Activated CD4-positive, CD25-positive, alpha-beta regulatory T cell treated with anti-CD3 and anti-CD28 coated beads, Interleukin-2, amount 50 U/mL, for 24 hours (primary cell): Measurements from ENCODE around the gene LSAMP.
"Not testable (repeated sequence)": the region's sequence is repeated elsewhere in the genome, so short reads cannot be mapped to it uniquely, and the experiment has no call there.

Source experiments
- ATAC-seq, 2 donors: fragments of 150-1000 bp; cut with Tn5 transposase; one replicate each; pipeline ENCODE4 v1.10.0; 2021; ENCODE audit warnings: mild to moderate bottlenecking in 1 of 2, moderate library complexity in 1 of 2

Gene LSAMP

DNA sequence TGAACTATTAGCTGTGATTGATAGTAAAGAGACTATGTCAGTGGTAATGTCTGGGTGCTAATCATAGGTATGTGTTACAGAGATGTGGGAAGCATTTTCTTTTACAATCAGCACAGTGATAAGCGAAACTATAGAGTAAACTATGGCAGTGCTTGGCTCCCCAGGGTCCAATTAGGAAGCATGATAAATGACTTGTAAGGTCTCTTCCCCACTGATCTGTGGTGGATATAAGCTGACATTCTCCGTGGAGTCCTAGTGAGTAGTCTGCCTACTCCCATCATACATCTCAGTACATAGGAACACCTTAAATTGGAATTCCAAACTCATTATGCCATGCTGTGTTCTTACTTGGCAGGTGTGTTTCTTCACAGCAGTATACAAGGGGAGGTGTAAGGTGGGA lies 617.8 kb downstream of the LSAMP start:
- ATAC-seq, result no peak

DNA sequence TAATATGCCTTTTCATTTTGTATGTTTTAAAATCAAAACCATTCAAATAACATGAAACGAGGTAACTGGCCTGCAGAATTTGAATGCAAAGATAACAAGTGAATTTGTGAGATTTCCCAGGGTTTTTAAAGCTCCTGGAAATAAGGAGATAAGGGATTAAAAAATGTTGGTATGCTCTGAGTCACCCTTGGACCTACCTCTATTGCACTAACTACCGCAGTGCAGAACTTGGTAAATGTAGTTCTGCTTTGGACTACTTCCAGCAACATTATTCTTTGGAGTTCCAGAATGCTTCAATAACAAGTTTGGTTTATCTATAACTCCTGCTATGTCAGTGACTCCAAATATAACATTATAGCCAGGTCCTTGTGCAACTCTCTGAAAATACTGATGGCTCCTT lies 620.2 kb downstream of the LSAMP start:
- ATAC-seq, result no peak

DNA sequence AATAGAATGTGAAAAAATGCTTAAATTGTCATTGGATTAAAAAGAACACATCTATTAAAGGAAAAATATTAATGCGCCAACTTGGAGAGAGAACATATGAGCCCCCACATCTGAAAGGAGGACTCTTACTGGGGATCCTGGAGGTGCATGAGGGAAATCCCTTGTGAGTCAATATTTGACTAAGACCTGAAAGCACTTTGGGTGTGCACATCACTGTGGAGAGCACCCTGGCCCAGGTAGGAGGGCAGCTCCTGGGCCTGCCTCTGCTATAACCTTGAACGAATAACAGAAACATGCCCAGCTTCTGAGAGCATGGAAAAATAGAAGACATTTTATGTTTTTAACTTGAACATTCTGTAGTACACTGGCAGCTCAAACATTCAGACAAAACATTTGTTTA lies 622.2 kb downstream of the LSAMP start:
- ATAC-seq, result no peak

DNA sequence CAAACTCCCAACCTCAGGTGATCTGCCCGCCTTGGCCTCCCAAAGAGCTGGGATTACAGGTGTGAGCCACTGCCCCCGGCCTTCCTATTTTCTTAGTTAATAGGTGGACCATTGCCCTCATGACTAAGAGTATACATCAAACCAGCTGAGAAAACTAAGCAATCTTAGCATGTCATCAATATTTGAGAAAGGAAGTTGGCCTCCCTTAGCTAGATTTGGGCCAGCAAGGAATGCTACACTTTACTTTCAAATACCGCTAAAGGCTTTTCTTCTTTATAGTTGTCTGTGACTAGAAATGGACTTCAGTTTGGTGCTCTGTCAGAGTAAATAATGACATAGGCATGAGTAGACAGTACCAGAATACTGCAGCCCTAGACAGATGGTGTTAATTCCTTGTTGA lies 622.7 kb downstream of the LSAMP start:
- no peak for ATAC-seq

DNA sequence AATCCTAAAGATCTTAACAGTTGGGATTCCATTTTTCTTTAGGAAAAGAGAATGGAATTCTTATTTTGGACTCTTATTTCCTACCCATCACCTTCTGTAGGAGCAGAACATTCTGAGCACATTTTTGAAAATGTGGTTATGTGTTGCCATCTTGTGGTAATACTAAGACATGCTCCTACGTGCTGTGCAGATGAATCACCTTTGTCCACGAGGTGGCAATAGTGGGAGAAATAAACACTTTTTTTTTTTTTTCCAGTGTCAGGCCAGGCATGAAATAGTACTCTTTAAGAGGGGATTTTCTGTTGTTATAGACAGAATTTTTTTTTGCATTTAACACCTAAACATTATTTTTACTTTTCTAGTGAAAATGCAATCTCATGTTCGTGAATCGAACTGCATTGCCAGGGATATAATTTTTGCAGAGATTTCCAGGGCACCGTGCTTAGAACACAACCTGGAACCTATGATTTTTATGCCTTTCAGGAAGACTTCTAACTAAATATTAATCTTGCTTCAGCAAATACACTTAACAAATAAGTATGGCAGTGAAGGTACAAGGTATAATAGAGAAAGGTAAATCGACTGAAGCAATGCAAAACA lies 625.4 kb downstream of the LSAMP start:
- peak; percentile 81 to 82 for ATAC-seq

DNA sequence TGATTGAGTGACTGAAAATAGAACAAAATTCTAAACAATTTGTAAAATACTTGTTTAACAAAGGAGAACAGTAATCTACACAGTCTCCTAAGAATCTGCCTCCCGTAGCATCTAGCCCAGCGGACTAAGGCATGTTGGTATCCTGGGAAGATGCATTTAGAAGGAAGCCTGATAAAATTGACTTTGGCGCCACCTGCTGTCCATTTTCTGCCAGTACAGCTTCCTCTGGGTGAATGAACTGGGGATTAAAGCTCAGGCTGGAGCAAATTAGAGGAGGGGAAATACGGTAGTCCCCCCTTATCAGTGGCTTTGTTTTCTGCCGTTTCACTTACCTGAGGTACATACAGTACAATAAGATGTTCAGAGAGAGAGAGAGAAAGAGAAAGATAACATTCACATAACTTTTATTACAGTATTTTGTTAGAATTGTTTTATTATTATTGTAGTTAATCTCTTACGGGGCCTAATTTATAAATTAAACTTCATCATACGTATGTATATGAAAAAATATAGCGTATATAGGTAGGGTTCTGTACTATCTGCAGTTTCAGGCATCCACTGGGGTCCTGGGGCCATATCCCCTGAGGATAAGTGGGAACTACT lies 630.4 kb downstream of the LSAMP start:
- ATAC-seq, result peak; percentile 36 to 38

DNA sequence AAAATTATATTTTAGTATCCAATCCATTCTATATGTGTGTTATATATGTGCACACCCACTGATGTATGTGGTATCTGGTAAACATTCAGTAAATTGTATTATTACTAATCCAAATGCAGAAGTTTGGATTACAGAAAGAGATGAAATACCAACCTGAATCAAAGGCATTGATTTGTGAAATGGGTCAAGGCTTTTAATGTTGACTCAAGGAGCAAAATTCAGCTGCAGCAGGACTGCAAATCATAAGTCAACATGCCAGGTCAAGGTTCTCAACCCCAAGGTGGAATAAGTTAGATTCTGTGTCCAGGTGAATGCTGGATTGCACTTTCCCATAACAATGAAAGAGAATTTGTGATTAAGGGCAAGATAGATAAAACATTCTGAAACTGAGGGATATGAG lies 631.3 kb downstream of the LSAMP start:
- no peak for ATAC-seq

DNA sequence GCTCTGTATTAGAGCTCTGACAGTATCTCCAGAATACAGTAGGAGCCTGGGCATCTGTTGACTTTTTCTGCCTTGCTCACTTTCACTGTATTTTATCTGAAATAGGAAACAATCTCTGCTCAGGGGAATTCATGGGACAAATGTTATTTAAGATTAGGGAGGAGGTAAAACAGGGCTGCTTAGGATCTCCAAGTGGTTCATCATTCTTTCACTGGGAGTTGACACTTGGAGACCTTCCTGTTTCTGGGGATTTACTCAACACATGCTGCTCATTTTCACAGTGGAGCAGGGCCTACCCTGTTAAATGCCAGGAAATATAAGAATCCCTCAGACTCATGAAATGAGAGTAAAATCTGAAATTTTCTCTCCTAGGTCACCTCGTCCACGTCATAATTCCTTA lies 636.5 kb downstream of the LSAMP start:
- ATAC-seq, result no peak

DNA sequence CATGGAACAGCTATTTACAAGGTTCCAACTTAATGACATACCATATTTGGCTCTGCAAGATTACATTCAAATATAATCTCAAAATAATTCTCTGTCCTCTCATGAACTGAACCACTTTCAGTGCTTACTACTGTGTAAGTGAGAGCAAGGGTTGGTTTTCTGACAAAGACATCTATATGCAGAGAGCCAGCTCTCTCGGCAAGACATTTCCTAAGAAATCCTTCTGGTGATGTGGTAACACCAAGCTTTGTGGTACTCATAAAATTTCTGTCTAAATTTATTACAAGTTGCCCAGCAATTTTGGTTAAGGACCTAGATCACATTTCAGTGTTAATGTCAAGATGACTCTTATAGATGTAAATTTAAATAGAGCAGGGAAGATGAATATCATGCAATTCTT lies 637.0 kb downstream of the LSAMP start:
- no peak for ATAC-seq

DNA sequence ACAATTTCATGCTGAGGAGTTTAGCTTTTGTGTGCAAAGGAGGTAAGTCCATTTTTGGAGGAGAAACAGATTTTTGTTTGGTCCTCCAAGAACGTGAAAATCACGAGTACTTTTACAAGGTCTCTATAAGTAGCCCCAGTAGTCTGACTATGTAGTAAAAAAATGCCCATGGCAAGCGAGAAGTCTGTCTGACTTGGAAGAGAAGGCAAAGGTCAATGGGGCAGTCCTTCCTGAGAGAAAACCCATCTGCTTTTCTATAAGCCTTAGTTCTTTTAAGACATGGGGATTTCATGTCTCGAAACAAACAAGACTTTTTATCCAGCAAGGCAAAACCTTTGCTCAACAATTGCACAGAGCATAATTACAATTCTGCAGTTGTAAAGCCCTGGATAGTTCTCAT lies 638.8 kb downstream of the LSAMP start:
- ATAC-seq, result no peak

DNA sequence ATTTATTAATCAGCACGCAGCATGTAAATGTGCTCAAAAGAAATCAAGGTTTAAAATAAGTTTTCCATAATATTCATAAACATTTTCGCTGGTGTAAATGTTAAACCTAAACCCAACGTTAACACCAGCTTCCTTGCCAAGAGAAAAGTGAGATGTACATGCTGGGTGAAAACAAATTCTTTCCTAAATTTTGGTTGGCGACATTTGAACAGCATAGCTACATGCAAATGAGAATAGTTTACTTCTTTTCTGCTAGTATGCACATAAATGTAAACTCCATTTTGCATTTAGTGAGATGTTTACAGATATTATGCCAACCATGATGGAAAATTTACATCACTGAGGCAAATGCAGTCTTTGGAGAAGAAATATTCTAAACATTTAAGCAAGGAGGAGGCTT lies 639.8 kb downstream of the LSAMP start:
- no peak for ATAC-seq

DNA sequence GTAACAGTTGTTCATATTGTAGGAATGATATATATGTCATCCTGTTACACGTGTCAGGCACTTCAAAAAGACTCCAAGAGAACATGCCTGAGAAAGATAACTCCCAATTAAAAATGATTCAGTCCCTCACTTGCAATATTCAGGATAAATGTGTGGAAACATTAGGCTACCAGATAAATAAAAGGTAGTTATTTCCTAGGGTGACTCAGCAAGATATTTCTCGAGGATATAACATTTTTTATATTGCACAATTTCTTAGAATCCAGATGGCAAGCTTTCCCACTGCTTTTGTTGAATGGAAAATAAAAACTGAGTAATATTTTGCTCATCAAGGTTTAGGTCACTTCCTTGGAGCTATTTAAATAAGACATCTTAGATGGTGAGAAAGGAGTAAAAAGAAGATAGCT lies 640.6 kb downstream of the LSAMP start:
- ATAC-seq, result no peak

DNA sequence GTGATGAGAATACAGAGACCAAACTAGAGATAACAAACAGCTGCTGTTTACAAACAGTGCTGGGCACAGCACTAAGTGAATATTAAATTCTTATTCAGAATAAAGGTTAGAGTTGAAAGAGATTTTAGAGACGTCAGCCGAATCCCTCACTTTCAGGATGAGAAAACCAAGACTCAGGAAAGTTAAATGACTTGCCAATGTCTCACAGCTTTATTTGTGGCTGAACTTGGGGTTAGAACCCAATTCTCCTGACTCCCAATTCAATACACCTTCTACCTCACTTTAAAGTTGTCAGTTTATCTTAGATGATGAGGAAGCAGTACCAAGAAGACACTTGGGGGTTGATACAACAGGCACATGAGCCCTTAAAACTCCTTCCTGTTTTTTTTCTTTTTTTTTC lies 641.1 kb downstream of the LSAMP start:
- ATAC-seq, result peak; percentile 35 to 42

DNA sequence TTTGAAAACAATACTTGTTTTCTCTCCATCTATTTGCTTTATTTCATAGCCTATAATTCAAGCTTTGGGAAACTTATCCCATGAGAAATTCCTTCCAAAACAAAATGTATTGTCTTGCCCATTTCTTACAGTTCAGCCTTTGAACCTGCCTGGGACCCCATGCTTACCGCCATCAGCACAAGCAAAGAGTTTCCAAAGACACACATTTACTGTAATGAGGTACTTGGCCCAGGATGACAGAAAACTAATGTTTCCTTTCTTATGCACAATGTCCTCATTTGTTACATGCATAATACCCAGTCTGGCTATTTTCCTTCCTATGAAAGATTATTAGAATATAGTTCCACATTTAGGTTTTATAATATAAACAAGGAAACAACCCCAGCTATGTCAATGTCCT lies 641.6 kb downstream of the LSAMP start:
- ATAC-seq, result no peak

DNA sequence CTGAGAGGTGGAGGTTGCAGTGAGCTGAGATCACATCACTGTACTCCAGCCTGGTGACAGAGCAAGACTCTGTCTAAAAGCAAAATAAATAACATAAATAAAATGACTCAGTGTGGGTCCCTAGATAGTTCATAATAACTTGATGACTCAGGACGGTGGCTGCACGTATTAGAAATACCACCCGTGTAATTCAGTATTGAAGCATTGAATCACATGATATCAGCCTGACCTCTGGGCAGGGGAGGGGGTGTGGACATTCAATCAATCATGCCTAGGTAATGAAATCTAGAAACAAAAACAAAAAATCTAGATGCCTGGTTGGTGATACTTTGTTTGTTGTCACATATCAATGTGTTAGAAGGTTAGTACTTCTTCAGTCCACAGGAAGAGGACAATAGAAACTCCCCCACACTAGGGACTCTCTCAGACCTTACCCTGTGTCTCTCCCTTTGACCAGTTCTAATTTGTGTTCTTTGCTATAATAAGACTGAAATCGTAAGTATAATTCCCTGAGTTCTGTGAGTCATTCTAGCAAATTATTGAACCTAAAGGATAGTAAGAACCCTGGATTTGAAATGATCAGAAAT lies 644.7 kb downstream of the LSAMP start:
- ATAC-seq, result peak; percentile 64 to 81

DNA sequence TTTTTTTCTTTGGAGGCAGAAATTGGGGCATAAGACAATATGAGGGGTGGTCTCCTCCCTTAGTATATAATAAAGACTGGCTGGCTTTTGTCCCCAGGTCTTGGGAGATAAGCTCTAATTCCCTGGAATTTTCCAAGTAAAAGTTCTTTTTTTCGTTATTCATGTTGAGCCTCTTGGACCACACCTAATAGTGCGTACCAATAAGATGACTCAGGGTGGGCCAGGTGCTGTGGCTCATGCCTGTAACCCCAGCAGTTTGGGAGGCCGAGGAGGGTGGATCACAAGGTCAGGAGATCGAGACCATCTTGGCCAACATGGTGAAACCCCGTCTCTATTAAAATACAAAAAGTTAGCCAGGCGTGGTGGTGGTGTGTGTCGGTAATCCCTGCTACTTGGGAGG lies 645.2 kb downstream of the LSAMP start:
- ATAC-seq, result not testable (repeated sequence)

DNA sequence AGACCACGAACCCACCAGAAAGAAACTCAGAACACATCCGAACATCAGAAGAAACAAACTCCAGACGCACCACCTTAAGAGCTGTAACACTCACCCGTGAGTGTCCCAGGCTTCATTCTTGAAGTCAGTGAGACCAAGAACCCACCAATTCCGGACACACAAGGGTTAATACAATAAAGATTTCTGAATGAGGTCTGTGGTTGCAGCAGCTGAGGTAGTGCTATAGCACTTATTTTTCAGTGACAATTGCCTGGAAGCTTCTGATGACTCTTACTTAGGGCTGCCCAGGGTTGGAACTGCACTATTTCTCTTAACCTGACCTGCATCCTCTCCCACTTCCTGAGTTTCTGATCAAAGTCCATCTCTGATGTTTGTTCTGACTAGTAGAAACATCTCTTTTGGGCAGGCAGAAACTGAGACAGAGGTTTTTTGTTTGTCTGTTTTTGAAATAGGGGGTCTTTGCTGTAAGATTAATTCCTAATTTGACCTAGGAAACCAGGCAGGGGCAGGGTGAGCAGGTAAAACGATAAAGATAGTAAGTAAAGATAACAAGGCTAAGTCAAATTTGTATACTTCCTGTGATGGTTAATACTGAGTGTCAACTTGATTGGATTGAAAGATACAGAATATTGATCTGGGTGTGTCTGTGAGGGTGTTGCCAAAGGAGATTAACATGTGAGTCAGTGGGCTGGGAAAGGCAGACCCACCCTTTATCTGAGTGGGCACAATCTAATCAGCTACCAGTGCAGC lies 652.9 kb downstream of the LSAMP start:
- peak; percentile 58 to 73 for ATAC-seq

DNA sequence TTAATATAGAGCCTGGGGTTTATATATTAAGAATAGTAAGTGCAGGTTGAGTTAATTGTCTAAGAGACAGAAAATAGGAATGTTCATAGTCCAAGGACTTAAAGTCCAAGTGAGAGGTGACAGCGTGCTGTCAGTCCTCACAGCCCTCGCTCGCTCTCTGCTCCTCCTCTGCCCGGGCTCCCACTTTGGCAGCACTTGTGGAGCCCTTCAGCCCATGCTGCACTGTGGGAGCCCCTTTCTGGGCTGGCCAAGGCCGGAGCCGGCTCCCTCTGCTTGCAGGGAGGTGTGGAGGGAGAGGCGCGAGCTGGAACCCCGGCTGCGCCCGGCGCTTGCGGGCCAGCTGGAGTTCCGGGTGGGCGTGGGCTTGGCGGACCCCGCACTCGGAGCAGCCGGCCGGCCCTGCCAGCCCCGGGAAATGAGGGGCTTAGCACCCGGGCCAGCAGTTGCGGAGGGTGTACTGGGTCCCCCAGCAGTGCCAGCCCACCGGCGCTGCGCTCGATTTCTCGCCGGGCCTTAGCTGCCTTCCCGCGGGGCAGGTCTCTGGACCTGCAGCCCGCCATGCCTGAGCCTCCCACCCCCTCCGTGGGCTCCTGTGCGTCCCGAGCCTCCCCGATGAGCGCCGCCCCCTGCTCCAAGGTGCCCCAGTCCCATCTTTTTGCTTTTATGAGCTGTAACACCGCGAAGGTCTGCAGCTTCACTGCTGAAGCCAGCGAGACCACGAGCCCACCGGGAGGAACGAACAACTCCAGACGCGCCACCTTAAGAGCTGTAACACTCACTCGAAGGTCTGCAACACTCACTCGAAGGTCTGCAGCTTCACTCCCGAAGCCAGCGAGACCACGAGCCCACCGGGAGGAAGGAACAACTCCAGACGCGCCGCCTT lies 653.8 kb downstream of the LSAMP start:
- ATAC-seq, result not testable (repeated sequence)

DNA sequence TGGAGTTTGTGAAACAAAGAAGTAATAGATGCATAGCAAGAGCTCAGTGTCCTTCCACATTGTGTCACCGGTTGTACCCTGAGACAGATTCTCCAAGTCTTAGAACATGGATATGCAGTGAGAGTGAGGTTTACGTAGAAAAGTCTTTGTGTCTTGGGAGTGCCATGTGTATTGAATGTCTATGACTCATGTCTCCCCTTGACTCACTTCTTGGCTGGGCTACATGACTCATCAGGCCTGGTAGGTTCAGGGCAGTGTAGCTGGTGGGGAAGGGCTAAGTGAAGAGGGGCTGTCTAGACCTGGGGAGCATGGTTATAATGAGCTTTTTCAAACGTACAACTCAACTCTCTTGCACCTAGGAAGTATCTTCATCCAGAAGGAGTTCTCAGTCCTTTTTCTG lies 654.5 kb downstream of the LSAMP start:
- peak; percentile 95 to 98 for ATAC-seq

DNA sequence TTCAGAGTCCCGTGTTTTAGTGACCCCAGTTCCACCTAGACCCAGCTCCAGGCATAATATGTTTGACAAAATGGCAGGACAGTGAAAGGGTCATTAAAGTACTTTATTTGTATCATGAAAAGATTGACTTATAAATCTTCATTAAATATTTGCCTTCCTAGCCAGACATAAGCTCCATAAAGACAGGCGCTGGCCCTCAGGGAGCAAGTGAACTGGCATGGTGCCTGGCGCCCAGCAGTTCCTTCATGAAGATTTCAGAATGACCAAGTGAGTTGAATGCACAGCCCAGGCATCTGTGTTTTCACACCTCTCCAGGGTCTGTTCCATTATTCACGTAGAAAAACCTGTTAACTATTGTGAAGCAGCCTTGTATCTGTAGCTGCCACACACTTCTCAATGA lies 655.8 kb downstream of the LSAMP start:
- no peak for ATAC-seq

DNA sequence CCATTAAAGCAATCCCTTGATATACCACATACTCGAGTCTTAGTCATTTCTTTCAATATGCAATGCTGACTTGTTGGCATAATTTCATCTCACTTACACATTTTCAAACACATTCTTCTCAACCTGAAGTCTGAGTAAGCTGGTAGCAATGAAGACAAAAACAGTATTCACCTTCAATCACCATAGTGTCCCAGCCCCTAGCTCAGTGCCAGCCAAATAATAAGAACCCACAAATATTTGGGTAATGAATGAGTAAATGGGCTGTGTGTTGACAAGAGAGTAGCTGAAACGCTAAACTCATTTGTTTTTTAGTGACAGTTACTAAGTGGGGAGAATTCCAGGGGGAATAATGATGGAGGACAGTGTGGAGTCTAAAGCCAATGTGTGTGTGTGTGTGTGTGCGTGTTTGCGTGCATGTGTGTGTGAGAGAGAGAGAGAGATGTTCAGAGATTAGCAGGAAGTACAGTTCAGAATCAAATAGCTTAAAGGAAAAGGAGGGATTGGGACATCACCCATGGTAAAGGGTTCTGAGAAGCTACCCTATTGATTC lies 656.3 kb downstream of the LSAMP start:
- ATAC-seq, result no peak

DNA sequence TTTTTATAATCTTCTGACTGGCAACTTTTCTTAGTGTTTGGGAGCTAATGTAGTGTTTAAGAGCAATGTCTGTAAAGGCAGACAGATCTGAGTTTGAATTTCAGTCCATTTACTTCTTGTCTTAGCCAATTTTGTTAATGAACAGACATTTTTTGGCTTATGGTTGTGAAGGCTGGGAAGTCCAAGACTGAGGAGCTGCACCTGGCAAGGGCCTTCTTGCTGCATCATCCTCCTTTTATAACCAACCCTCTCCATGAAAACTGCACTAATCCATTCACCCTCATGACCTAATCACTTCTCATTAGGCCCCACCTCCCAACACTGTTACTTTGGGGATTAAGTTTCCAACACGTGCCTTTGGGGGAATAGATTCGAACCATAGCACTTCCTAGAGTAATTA lies 657.5 kb downstream of the LSAMP start:
- ATAC-seq, result no peak

DNA sequence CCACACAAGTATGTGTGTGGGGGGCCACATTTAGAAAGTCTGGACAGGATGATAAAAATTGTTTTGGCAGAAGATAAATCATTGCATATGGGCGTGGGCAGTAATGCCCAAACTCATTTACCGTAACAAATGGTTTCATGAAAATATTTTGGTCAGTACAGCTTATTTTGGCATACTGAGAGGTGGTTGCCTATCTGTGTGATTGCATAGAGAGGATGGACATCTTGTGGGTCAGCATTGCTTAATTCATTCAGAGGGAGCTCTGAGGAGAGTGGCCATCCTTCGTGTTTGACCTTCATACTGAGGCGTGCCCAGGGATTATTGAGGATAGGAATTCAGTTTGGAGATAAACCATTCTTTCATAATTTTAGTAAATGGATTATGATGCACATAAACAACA lies 659.5 kb downstream of the LSAMP start:
- no peak for ATAC-seq
